NCI-H1105 (cell line): ENCODE results near the gene WDR46.
A peak's percentile ranks its signal among the peaks of the same experiment; 100 is the strongest.

Experiments
- DNase-seq: peaks from one replicate; lab custom pipeline; 2025; lab: John Stamatoyannopoulos, UW

The WDR46 gene

DNA sequence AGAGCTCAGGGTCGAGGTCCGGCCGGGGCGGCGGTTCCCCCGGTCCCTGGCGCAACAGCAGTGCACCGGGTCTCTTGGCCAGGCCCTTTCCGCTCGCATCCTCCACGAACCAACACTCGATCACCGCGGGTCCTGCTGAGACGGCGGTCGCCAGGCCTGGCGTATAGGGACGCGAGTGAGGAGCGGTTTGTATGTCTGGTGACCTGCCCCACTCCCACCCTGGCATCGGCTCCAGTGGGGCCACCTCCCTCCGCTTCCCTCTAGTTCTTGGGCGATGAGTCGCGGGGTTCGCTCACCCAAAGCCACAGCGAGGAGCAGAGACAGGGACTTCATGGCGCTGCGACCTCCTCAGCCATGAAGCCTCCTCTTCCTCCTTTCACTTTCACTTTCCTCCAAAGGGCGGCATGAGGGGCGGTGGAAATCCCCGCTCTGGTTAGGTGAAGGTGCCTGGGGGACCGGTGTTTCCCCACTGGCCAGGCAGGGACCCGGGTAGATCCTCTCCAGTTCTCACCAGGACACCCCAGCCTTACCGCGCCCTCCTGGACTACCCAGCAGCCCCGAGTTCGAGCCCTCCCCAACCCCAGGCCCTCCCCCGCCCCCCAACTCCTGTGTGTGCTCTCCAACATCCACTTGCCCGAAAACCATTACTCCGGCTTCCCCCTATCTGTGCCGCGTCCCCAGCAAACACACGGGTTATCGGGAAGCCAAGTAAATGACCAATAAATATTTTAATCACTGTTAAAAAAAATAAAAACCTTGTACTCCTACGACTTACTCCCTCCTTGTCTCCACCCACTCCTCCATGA is 24.9 kb upstream of the WDR46 start, which contains the start of gene TAPBP:
TSS of gene TAPBP (minus strand) at position 370 of the 806 bp plus-strand sequence. CDS start at position 333, 37 bp downstream.
- DNase-seq, result no peak

DNA sequence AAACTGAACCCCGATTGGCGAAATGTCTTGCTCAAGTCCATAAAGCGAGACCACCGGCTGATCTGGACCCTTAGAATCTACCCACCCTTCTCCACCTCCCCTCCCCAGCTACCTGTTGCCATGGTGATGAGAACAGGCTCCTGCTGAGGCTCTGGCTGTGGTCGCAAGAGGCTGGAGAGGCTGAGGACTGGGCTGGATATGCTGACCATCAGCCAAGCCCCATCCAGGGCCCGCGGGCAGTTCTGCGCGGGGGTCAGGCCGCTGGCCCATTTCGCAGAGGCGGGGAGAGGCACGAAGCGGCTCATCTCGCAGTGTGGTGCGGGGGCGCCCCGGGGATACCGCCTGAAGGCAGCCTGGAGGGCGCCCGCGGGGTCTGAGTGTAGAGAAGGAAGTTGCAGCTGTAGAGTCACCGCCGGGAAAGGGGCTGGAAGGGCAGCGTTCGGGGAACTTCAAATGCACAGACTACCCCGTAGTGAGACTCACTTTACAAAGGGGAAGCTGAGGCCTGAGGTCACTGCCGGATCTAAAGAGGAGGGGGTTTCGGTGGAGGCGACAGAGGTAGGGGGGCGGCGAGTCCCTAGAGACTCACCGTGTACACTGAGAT is 24.2 kb upstream of the WDR46 start:
- DNase-seq, result peak; percentile 58

DNA sequence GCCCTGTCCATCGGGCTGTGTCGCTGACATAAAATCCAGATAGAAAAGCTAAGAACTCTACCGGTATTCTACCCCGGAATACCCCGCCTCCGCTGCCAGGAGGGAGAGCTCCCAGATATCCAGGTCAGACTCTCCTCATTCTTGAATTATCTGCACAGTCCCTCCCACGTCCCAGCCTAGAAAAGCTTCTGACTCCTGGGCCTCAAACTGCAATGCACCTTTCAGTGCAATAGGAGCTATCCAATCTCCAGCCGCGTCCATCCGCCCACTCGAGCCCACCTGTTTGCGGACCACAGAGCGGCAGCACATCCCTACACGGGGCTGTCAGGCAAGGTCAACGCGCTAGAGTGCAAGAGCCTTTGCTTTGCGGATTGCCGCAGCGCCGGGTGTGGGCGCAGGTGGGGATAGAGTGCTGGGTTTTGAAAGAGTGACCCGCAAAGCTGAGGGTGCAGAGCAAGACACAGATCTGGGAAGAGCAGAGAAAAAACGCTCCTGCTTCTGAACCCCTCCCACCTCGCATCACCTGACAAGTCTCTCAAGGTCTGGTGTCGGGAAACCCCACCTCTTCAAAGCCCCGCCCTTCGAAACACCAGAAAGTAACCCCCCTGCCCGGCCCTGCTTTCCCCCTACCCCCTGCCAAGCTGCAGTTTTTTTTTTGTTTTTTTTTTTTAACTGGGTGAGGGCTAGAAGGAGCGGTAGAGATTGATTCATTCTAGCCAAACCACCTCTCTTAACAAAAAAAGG is 23.5 kb upstream of the WDR46 start:
- DNase-seq, result peak; percentile 88

DNA sequence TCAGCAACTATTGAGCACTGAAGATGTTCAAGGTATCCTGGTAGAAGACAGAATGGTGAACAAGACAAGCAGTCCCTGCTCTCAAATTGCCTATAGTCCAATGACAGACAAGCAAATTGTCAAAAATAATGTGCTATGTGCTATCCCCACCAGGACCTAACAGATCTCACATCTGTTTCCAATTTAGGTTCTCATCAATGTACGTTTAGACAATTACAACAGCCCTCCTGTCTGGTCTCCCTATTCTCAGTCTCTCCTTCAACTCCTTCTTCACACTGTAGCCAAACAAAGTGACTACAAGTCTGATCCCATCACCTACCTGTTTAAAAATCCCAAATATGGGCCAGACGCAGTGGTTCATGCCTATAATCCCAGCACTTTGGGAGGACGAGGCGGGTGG is 17.3 kb upstream of the WDR46 start:
- no peak for DNase-seq

DNA sequence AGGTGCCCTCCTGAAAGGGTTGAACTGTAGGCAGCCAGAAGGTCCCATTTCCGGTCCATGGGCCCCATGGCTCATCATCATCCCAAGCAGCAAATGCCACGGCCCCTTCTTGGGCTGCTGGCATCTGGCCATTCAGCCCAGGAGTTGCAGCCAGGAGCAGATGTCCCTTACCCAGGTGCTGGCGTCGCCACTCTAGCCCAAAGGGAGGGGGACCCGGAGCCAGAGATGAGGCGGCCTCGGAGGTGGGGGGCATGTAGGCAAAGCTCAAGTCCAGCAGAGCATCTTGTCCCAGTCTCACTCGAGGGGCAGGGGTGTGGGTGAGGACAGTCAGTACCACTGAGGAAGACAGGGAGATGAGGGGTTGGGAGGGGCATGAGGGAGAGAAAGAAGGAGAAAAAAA is 16.0 kb upstream of the WDR46 start:
- DNase-seq, result no peak

DNA sequence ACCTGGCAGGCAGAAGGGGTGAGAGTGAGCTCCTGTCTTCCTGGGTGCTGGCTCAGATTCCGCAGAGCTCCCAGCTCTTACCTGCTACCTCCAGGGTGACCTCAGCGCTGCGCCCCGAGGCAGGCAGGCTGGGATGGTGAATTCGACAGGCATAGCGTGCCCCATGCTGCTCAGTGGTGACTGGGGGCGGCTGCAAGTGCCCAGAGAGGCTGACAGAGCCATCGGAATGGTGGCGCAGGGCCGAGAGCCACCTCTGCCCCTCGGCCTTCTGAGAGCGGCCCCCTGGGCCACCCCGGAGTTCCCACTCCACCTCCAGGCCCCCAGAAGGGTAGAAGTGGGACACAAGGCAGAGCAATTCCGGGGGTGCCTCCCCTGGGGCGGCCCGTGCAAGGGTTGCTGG is 15.2 kb upstream of the WDR46 start:
- no peak for DNase-seq

DNA sequence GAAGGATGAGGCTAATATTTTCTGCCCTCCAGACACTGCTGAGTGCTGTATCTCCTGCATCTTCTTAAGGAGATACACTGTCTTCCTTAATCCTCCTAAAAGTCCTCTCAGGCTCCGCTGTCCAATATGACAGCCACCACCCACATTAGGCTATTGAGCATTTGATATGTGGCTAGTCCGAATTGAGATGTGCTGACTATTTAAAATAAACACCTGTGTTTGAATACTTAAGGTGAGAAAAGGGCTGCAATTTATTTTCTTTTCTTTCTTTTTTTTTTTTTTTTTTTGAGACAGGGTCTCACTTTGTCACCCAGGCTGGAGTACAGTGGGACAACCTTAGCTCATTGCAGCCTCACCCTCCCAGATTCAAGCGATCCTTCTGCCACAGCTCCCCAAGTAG is 12.8 kb upstream of the WDR46 start:
- DNase-seq, result no peak

DNA sequence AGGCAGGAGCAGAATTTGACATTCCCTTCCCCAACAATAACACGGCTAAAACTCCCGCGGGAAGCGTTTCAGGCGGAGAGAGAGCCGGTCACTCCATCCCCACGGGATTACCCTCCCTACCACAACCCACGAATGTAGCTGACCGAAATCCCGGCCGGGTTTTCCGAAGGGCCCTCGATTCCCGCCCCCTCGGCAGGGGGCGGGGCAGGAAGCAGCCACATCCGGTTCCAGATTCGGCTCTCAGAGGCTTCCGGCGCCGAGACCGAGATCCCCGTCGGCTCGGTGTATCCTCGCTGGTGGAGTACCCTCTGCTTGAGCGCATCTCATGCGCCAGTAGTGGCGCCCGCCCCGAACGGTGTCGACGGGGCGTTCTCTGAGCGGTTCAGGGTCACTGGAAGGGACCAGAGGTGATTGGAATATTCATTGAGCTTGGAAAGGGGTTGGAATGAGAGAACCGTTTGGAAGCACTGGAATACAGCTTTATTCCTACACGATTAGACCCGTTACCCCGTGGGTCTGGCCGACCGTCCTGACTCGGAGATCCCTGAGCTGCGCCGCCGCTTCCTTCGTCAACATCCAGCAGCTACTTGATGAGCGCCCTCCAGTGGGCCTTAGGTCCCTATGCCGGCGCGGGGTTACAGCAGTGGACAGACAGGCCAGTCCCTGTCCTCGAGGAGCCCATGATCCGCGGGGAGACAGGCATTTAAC is 10.4 kb upstream of the WDR46 start:
- DNase-seq, result peak; percentile 91

DNA sequence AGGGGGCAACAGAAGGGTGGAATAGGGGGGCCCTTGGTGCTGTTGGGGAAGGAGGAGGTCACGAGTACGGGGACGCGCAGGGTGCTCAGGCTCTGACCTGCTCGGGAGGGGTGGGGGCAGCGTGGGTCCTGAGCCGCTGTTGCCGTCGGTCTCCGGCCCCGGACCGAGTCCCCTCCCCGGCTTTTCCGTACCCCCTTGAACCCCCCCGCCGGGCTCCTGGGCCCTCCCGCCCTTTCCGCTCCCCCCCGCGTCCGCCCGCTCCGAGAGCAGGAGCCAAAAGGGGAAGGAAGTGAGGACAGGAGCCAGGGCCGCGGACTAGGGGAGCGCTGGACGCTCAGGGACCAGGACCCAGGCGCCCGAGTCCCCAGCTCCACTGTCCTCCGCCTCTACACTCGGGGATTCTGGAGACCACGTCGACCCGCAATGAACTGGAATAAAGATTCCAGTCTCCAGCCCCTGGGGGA is 9.8 kb upstream of the WDR46 start, which contains the start of gene RGL2:
TSS of gene RGL2 (minus strand) at position 170 of the 464 bp plus-strand sequence. CDS start 332 bp downstream, outside the sequence.
- peak; percentile 33 for DNase-seq

DNA sequence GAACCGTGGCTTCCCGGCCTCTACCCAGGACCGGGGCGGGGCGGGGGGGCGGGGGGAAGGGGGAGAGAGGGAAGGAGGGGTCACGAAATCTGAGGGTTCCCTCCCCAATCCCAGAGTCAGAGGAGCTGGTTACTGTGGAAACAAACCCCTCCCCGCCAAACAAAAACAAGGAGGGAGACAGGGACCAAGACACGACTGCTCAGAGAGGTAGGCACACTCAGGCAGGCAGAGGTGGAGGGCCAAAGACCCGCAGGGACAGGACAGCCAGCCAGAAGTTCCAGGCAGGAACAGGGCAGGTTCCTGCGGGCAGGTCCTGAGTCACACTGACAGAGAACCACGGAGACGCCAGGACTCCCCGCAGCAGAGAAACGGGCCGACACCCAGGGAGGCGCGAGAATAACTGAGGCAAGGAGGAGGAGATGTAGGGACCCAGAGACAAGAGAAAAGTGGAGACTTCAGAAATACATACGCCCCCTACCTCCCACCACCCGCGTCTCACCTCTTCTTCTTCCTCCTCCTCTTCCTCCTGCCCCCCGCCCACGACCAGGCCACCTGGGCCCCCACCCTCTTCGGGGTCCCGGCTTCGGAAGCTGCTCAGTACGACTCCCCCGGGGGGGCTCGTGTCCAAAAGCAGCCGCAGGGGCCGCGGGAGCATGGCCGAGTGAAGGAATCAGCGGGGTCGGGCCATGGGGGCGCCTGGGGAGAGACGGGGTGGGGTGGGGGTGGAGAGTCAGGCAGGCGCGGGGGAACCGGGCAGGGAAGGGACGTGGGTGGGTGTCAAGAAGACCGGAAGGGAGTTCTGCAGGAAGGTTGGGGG is 9.1 kb upstream of the WDR46 start:
- no peak for DNase-seq

DNA sequence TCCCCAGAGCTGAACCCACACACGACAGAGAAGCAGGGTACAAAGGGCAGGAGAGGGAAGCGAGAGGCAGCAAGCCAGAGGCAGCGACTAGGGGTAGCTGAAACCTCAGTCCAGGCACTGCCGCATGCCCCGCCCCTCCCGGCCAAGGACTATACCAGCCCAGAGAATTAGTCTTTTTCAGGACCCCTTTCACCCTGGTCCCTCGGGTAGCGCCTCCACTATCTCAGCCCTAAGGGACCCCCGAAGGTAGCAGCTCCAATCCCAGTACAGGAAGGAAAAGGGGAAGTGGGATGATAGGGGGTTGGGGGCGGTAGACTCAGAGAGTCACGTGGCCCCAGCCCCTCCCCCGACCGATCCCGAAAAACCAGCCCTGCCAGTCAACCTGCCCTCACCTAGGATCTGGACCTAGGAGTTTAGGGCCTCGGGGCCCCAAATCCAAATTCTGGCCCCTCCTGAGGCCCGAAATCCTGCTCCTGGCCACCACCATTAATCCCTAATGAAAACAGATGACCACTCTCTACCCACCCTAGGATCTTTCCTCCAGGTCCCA is 8.4 kb upstream of the WDR46 start:
- DNase-seq, result no peak

DNA sequence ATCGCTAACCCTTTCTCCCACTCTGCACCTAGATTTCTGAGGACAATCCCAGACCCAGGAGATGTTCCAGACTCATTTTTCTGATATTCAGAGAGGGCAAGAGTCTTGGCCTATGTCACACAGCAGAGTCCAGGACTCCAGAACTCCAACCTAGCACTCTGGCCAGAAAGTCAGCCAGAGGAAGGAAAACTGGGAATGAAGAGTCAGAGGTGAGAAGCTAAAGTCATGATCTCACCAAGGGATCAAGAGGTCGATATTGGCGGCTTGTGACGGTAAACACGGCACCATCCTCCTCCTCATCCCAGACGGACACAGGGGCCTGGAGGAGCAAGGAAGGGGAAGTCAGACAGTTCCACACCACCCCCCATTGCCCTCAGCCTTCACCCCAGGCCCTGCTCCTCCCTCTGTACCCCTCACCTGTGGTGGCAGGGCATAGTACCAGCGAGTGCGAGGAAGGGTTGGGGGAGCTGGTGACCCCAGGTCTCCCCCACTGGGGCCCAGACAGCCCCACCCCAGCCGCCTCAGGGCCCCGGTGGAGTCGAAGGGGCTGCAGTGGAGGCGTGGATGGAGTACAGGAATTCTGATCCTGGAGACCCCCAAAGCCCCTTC is 7.9 kb upstream of the WDR46 start:
- no peak for DNase-seq

DNA sequence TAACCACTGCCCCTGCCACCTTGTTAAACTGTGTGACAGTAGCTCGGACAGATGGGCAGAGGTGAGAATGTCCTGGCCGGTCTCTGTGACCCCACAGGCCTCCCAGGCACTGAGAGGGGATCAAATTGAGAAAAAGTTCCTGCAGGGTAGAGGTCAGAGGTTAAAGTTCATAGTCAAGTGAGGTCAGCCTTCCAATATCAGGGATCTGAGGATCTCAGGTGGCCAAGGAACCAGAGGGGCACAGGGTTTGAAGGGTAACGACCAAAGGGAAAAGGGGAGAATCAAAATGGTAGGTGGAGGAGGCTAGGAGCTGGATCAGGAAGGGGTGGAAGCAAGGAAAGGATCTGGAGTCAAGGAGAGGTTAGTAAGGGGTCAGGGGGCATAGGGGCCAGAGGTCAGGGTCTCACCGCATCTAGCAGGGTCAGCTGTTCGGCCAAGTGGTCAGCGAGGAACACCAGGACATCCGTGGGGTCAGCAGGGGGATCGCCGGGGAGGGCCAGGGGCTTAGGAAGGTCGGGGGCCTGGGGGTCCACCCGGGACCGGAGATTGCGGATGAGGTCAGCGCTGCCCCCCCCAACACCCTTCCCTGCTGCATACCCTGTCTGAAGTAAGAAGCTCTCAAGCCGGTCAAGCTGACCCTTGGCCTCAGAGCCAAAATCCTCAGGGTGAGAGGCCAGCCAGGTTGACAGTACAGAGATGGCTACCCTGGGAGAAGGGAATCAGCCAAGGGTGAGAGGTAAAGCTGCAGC is 6.8 kb upstream of the WDR46 start:
- no peak for DNase-seq

DNA sequence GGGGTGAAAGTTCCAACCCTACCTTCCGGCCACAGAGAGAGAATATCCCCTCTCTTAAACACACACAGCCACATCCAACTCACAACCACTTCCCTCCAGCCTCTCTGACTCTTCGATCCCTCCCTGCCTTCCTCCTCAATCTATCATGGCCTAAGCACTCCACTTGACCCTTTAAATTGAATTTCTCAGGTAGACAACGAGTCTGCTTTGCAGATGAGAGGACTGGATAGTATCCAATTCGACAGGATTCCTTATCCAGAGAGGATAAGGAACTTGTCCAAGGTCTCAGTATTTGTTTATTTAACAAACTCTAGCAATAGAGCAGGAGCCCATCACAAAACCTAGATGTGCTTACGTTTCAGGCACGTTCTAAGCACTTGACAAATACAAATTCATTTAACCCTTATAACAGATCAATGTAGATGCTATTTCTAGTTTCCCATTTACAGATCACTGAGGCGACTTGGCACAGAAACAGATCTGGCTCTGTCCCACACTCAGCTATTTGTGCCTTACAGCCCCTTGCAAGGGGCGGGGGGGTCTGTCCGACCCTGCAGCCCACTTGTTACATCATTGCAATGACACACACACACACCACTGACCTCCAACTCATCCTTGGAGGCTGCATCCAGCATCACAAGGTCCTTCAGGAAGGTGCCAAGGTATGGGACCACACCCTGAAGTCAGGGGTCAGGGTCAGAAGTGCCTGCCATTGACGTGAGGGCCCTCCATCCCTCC is 5.2 kb upstream of the WDR46 start:
- no peak for DNase-seq

DNA sequence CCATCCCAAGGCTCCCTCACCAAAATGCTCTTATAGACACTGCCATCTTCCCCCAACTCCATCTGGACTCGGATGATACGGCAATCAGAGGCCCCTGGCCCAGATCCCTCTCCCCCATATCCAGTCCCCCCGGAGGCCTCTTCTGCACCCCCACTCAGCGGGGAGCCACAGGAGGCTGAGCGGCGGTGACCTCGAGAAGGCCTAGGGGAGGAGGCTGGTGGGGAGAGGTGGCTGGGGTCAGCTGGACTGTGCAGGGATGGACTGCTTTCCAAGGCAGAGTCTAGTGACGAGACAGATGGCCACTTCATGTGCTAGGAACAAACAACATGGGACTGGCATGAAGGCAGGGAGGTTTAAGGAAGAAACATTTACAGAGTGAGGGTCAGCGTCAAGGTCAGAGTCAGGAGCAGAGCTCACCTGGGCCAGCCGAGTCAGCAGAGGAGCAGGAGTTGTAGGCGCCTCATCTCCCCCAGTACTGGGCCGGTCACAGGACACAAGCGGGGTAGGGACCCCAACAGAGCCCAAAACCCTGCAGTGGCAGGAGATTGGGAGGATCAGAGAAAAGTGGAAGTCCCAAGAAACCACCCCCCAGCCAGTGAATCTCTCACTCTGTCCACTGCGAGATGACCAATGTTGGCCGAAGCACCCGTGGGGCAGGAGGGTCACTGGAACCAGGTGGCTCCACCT is 4.1 kb upstream of the WDR46 start:
- no peak for DNase-seq

DNA sequence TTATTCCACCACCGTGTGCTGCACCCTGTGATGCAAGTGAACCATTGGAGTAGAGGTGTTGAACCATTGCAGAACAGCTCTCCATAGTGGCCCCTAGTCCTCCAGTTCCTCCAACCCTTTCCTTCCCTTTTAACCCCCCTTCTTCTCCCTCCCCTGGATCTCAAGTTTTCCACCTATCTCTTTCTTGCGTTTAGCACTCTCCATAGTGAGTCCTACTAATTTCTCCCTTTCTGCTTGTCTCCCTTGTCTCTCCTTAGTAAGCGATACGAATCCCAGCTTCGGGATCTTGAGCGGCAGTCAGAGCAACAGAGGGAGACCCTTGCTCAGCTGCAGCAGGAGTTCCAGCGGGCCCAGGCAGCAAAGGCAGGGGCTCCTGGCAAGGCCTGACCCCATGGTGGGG is 1.4 kb upstream of the WDR46 start:
- no peak for DNase-seq

DNA sequence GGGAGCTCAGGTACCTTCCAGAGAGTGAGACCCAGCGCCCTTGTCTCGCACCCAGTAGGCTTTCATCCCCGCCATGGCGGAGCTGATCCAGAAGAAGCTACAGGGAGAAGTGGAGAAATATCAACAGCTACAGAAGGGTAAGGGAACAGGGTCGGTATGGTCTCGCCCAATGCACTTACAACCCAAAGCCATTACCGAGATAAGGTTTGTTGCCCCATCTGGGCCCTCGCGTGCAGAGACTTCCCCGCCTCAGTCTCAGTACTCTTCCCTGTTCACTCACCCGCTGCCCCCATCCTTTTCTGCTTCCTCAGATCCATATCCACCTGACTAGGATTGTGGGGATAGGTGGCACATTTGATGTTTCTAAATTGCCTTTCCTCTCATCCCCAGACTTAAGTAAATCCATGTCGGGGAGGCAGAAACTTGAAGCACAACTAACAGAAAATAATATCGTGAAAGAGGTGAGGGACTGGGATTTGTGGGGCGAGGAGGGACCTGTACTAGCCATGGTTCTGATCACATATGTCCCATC is 811 bp upstream of the WDR46 start:
- DNase-seq, result no peak
